GM18498 (cell line): ENCODE results near the gene BLCAP.
A peak's percentile ranks its signal among the peaks of the same experiment; 100 is the strongest.
"Not testable (repeated sequence)": the region's sequence is repeated elsewhere in the genome, so short reads cannot be mapped to it uniquely, and the experiment has no call there.

ENCODE experiments used
- ATAC-seq: cut with Tn5 transposase; IDR thresholded peaks from one replicate; pipeline ENCODE4 v1.9.1; 2021; ENCODE audit warnings: mild to moderate bottlenecking, moderate library complexity; ENCODE audit not compliant: unreplicated experiment

BLCAP gene

DNA sequence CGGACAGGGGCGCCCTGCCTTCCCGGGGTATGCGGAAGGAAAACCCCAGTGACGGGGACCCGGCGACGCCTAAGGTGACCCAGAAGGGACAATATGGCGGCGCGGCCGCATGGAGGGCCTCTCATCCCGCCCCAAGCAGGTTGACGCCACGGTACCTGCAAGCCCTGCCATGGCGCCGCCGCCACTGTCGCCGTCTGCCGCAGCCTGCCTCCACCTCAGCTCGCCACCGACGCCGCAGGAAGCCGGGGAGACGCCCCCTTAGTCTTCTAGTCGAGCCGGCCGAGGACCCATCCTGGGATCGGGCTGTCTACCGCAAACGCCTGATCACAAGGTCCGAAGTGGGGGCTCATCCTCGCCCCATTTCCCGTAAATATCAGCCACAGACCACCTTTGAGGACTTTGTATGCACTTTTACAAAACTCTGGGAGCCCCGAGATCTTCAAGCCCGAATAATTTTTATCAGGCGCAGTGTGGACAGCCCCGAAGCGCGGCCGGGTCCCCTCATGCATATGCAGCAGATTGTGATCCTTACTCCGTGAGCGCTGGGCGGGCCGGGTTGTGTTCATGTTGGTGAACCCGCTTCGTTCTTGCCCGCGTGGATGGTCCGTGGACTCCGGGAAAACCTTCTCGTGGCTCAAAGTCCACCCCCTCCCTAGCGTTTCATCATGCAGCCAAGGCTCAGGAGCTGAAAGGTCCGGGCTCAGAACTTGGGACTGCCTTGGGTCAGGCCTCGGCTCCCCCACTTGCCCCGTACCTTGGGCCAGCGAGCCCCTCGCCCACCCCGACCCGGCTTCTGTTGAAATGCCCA is at the start of gene BLCAP:
BLCAP (minus strand) TSS at position 239 of the 808 bp plus-strand sequence. CDS start 8,702 bp downstream, outside the sequence.
- peak; percentile 83 for ATAC-seq

DNA sequence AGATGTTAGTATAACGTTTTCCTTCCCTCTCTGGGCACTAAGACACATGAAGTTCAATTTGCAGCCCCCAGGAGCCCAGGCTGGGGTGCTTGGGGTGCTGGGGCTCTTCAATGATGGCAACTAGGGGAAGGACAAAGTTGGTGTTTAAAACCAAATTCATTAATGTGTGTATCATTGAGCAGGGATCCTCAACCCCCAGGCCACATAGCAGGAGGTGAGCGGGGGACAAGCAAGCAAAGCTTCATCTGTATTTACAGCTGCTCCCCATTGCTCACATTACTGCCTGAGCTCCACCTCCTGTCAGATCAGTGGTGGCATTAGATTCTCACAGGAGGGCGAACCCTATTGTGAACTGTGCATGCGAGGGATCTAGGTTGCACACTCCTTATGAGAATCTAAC is 49.8 kb upstream of the BLCAP start:
- not testable (repeated sequence) for ATAC-seq

DNA sequence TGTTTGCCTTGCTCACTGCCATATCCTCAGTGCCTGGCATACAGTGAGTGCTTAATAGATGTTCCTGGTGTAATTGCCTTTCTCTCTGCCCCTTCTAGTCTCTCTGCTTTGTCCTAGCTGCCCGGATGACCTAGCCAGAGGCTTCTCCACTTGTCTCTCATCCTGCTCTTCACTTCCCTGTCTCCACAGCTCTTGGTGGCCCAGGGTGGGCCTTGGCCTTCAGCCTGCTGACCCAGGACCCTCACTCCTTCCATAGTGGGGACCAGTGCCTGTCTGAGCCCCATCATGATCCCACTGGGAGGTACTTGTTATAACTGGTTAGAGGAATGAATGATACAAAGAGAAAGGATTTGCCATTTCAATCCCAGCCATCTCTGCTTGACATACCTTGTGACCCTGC is 49.2 kb upstream of the BLCAP start:
- no peak for ATAC-seq

DNA sequence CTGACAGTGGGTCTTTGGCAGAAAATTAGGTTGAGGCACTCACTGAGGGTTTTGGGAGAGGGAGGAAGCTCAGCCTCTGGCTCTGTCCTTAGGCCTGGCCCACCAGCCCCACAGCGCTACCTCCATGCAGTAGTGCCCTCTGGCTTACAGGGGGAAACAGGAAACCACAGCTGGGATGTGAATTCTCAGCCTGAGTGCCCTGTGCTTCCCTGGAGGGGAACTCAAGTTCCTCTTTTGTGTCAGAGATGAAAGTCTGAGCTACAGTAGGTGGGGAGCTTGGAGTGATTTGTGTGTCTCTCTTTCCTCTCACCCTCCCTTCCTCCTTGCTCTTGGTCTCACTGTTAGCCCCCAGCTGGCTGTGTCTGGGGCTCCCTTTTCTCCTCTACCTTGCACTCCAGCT is 48.2 kb upstream of the BLCAP start:
- ATAC-seq, result no peak

GRCh38 chr20:37574199-37574890 is 46.7 kb upstream of the BLCAP start:
- no peak for ATAC-seq

DNA sequence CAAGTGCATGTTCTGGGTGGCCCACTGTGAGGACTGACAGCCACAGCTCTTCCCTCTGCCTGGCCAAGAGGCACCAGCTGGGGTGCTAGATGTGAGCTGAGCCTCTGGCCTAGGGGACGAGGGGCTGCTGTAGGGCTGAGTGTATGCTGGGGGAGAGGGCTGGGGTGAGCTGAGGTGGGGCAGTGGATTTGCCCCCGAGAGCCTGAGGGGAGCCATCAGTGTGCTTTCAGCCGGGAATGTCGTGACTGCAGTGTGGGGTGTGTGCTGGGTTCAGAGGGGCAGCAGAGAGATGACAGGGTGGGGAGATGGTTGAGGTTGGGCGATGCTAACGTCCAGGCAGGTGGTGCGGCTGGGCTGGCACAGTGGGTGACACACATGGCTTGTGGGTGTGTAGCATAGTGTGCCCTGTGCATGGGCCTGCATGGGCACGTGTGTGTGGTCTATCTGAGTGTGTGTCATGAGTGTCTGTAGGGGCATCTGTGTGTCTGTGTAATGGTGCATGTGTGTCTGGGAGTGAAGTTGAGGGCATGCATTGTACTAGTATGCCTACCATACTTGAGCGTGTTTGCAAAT is 46.0 kb upstream of the BLCAP start:
- no peak for ATAC-seq

DNA sequence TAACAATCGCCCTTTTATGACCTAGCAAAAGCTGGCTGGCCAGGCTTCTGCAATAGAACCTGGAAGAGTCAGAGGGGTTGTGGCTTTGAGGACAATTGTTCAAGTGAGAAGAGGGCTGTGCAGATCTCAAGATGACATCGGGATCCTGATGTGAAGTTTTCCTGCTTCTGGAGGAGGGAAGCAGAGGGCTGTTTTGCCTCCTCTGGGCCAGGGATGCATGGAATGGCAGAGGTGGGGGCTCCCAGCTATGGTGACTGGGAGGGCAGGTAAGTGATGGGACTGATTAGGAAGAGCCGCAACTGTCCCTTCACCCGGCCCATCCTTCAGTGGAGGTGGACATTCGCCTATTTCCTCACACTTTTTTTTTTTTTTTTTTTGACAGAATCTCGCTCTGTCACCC is 43.4 kb upstream of the BLCAP start:
- ATAC-seq, result no peak

- no peak for ATAC-seq
Observed at GRCh38 chr20:37570419-37570818, 42.7 kb upstream of the BLCAP start.

DNA sequence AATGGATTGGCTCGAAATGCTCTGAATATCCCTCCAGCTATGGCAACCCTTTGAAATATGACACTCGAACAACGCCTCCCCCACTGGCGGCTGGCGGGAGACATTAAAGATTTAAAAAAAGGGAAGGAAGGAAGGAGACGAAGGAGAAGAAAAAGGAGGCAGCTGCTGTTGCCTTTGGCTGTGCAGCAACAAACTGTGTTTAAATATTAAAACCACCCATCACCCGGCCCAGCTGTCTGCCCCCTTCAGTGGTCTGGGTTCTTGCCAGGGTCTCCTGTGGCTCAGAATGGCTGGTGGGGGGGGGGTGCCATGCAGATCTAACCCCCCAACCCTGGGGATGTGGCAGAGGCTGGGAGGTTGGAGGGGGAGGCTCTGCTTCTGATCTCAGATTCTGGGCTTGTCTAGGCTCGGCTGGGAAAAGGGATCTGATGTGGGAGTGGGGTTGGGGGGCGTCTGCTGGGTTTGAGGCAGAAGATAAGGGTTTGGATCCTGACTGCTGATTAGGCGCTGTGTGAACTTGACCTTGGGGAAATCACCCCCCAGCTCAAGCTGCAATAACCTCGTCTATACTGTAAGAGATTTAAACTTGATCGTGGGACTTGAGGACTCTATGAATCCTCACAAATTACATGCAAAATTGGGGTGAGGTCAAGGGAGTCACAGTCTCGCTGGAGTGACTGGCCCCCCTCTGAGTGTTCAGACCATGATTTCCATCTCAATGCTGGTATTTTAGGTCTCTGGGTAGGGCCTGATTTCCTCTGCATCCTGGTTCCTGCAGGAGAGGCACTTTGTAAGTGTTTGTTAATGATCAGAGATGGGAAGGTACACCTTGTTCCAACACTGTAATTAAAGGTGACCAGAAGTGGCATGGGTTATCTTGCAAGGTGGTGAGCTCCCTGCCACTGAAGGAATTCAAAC is 40.3 kb upstream of the BLCAP start:
- ATAC-seq, result no peak

DNA sequence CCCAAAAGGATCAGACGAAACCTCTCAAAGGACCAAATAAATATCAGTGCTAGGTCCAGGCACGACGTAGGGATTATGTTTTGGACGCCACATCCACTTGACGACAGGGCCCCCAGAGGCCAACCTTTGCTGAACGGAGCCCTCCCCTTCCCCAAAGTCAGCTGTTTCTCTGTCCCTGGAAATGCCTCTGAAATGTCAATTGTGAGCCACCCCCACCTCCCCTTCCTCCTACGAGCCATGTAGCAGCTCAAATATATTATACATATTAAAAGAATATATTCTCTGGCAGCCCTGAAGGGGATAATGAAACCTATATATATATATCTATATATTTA is 39.6 kb upstream of the BLCAP start:
- no peak for ATAC-seq

DNA sequence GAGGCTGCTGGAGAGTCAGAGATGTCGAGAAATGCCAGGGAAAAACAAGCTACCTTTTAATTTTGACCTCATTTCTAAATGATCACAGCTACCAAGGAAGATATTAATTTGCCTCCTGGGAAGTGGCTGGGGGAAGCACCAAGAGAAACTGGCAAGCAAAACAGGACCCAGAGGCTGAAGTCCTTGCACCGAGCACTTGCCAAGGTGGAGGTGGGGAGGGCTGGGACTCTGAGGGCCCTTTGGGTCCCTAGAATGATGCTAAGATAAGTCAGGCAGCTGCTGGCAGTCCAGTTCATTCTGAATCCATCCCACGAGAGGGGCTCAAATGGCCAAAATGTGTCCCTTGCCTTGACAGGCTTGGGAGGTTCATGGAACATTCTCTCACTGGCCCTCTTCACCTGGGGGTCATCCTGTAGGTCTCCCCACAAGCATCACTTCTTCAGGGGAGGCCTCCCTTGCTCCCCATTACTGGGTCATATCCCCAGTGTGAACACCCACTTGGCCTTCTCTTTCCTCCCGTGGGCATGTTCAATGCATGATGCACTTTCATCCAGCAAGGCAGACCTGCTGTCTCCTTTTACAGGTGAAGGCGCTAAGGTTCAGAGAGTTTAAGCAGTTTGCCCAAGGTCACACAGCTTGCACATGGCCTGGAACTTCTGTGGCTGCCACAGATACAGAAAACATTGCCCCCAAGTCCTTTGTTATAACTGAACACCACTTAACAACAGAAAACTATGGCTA is 39.1 kb upstream of the BLCAP start:
- ATAC-seq, result no peak

GRCh38 chr20:37565134-37565811 is 37.6 kb upstream of the BLCAP start:
- no peak for ATAC-seq

DNA sequence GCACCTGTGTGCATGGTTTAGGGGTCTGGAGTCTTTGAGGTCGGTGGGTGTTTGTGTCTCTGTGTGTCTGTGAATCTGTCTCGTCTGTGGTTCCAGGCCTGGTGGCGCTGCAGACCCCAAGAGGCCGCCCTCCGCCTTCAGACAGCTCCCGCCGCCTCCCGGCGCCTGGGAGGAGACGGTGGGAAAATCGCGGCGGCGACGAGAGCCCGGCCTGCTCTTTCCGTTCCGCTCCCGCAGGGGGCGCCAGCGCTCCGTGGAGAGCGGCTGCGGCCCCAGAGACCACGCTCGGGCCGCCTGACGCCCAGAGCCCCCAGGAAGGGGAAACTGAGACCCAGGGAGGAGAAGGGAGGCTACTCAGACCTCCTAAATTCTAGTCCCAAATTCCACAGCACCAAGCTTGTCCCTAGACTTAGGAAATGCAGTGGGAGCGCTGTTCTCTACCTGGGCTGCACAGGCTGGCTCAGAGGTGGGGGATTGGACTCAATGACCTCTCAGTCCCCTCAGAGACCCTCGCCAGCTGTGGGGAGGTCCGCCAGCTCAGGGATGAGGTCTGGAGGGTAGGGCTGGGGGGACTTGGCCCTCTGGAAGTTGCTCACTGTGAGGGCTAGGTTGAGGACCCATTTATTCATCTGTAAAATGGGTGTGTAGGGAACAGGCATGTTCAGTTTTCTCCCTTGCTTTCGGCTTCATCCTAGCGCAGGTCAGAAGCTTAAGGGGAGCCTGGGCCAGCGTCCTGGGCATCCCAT is 36.9 kb upstream of the BLCAP start:
- ATAC-seq, result no peak

DNA sequence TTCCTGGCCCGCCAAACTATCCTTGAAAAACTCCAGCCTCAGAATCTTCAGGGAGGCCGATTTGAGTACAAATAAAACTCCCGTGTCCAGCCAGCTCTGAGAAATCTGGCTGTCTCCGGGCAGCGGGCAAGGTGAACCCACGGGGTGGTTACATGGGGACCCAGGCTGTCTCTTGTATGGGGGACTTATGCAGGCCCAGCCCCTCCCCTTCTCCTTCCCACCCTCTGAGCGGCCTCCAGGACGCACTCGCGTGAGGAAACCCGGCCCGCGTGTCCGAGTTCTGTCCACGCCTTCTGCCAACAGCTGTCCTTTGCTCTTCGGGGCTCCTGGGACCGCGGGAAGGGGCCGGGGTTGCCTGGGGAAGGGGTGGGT is 36.3 kb upstream of the BLCAP start:
- ATAC-seq, result no peak

- no peak for ATAC-seq
Observed at GRCh38 chr20:37562695-37563480, 35.2 kb upstream of the BLCAP start.

DNA sequence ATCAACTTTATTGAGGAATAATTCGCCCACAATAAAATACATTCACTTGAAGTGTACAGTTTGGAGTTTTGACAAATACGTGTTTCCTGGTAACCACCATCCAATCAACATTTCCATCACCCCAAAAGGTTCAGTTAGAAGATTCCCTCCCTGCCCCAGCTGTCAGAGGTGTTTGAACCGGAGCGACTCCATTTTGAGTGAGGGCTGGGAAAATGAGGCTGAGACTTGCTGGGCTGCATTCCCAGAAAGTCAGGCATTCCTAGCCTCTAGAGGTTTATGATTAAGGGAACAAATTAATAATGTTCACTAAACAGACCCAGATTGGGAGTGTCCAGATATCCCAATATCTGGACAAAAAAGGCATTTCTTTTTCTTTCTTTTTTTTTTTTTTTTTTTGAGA is 33.0 kb upstream of the BLCAP start:
- no peak for ATAC-seq

- no peak for ATAC-seq
Observed at GRCh38 chr20:37559312-37560027, 31.8 kb upstream of the BLCAP start.

DNA sequence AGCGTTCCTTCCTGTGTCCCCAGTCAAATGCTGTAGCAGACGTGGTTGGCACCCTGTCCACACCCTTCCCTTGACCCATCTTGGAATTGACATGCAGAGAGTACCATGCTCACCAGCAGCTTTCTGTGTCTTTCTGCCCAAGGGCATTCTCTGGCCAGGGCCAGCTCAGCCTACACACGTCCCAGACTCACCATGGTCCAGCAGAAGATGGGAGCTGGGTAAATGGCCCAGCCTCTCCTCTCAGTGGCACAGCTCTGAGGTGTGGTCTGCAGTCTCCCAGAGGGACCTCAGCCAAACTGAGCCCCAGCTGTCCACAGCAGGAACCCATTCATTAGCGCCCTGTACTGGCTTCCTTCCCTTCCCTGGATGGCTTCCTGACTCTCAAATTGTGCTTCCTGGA is 31.1 kb upstream of the BLCAP start:
- ATAC-seq, result no peak
